ENCODE data around the gene COL5A1.

COL5A1 gene

GRCh38 chr9:134694368-134694665, 52.7 kb downstream of the COL5A1 start:
- Histone ChIP-seq H2AFZ (ENCODE audit: low read length, unreplicated experiment) (no peak overlapping the region), H3K36me3 (ENCODE audit: insufficient read depth, low read length) (peaks cover 12% of the 10 kb centered on the region; the same call in 1 of the 2 replicates), H3K27me3 (ENCODE audit: insufficient read depth, low read length) (no peaks in the 10 kb centered on the region), H3K79me2 (ENCODE audit: control insufficient read depth, insufficient read depth, low read length, unreplicated experiment) (peaks cover 90% of the 10 kb centered on the region), H3K4me1 (ENCODE audit: control insufficient read depth, insufficient read depth, low read length, unreplicated experiment) (peaks cover 4% of the 10 kb centered on the region), H3K27ac (ENCODE audit: low read depth, low read length) (no peak overlapping the region), H3K4me3 (ENCODE audit: low read depth, low read length) (no peak overlapping the region)

GRCh38 chr9:134694714-134695113, 53.1 kb downstream of the COL5A1 start:
- no peak overlapping the region for H2AFZ ChIP-seq (ENCODE audit: low read length, unreplicated experiment)
- H3K36me3 ChIP-seq (ENCODE audit: insufficient read depth, low read length) = peaks cover 12% of the 10 kb centered on the region; the same call in 1 of the 2 replicates
- H3K4me3 ChIP-seq (ENCODE audit: low read depth, low read length) = no peak overlapping the region
- H3K27ac ChIP-seq (ENCODE audit: low read depth, low read length) = no peak overlapping the region
- peaks cover 4% of the 10 kb centered on the region for H3K4me1 ChIP-seq (ENCODE audit: control insufficient read depth, insufficient read depth, low read length, unreplicated experiment)
- H3K27me3 ChIP-seq (ENCODE audit: insufficient read depth, low read length) = no peaks in the 10 kb centered on the region
- H3K79me2 ChIP-seq (ENCODE audit: control insufficient read depth, insufficient read depth, low read length, unreplicated experiment) = peaks cover 90% of the 10 kb centered on the region

GRCh38 chr9:134695144-134695543, 53.5 kb downstream of the COL5A1 start:
- Histone ChIP-seq H3K27me3 (ENCODE audit: insufficient read depth, low read length) (no peaks in the 10 kb centered on the region), H3K4me1 (ENCODE audit: control insufficient read depth, insufficient read depth, low read length, unreplicated experiment) (peaks cover 4% of the 10 kb centered on the region), H3K4me3 (ENCODE audit: low read depth, low read length) (no peak overlapping the region), H3K36me3 (ENCODE audit: insufficient read depth, low read length) (peaks cover 16% of the 10 kb centered on the region; the same call in 1 of the 2 replicates), H2AFZ (ENCODE audit: low read length, unreplicated experiment) (no peak overlapping the region), H3K27ac (ENCODE audit: low read depth, low read length) (no peak overlapping the region), H3K79me2 (ENCODE audit: control insufficient read depth, insufficient read depth, low read length, unreplicated experiment) (peaks cover 88% of the 10 kb centered on the region)

- Histone ChIP-seq H3K79me2 (ENCODE audit: control insufficient read depth, insufficient read depth, low read length, unreplicated experiment) (peaks cover 87% of the 10 kb centered on the region), H2AFZ (ENCODE audit: low read length, unreplicated experiment) (no peak overlapping the region), H3K27ac (ENCODE audit: low read depth, low read length) (no peak overlapping the region), H3K36me3 (ENCODE audit: insufficient read depth, low read length) (peaks cover 27% of the 10 kb centered on the region; the same call in 1 of the 2 replicates), H3K4me1 (ENCODE audit: control insufficient read depth, insufficient read depth, low read length, unreplicated experiment) (peaks cover 4% of the 10 kb centered on the region), H3K27me3 (ENCODE audit: insufficient read depth, low read length) (no peaks in the 10 kb centered on the region), H3K4me3 (ENCODE audit: low read depth, low read length) (no peak overlapping the region)
Measured at GRCh38 chr9:134696433-134696832, 54.8 kb downstream of the COL5A1 start.

- Histone ChIP-seq H3K4me3 (ENCODE audit: low read depth, low read length) (no peak overlapping the region), H3K27me3 (ENCODE audit: insufficient read depth, low read length) (no peaks in the 10 kb centered on the region), H3K4me1 (ENCODE audit: control insufficient read depth, insufficient read depth, low read length, unreplicated experiment) (peaks cover 4% of the 10 kb centered on the region), H3K36me3 (ENCODE audit: insufficient read depth, low read length) (peaks cover 25% of the 10 kb centered on the region), H3K27ac (ENCODE audit: low read depth, low read length) (peak overlapping the region; percentile 34; the same call in 1 of the 2 replicates), H3K79me2 (ENCODE audit: control insufficient read depth, insufficient read depth, low read length, unreplicated experiment) (peaks cover 89% of the 10 kb centered on the region), H2AFZ (ENCODE audit: low read length, unreplicated experiment) (no peak overlapping the region)
Measured at GRCh38 chr9:134698111-134698510, 56.5 kb downstream of the COL5A1 start.

- H3K27ac ChIP-seq (ENCODE audit: low read depth, low read length) = no peak overlapping the region
- H2AFZ ChIP-seq (ENCODE audit: low read length, unreplicated experiment) = no peak overlapping the region
- no peak overlapping the region for H3K4me3 ChIP-seq (ENCODE audit: low read depth, low read length)
- peaks cover 4% of the 10 kb centered on the region for H3K4me1 ChIP-seq (ENCODE audit: control insufficient read depth, insufficient read depth, low read length, unreplicated experiment)
- peaks cover 25% of the 10 kb centered on the region for H3K36me3 ChIP-seq (ENCODE audit: insufficient read depth, low read length)
- H3K27me3 ChIP-seq (ENCODE audit: insufficient read depth, low read length) = no peaks in the 10 kb centered on the region
- peaks cover 85% of the 10 kb centered on the region for H3K79me2 ChIP-seq (ENCODE audit: control insufficient read depth, insufficient read depth, low read length, unreplicated experiment)
Measured at GRCh38 chr9:134698587-134699342, 57.2 kb downstream of the COL5A1 start.

- Histone ChIP-seq H3K27ac (ENCODE audit: low read depth, low read length) (no peak overlapping the region), H3K4me3 (ENCODE audit: low read depth, low read length) (no peak overlapping the region), H3K79me2 (ENCODE audit: control insufficient read depth, insufficient read depth, low read length, unreplicated experiment) (peaks cover 85% of the 10 kb centered on the region), H3K27me3 (ENCODE audit: insufficient read depth, low read length) (no peaks in the 10 kb centered on the region), H2AFZ (ENCODE audit: low read length, unreplicated experiment) (no peak overlapping the region), H3K36me3 (ENCODE audit: insufficient read depth, low read length) (peaks cover 25% of the 10 kb centered on the region), H3K4me1 (ENCODE audit: control insufficient read depth, insufficient read depth, low read length, unreplicated experiment) (peaks cover 4% of the 10 kb centered on the region)
Measured at GRCh38 chr9:134699343-134699740, 57.7 kb downstream of the COL5A1 start.

- Histone ChIP-seq H3K36me3 (ENCODE audit: insufficient read depth, low read length) (peaks cover 31% of the 10 kb centered on the region), H3K4me3 (ENCODE audit: low read depth, low read length) (no peak overlapping the region), H3K4me1 (ENCODE audit: control insufficient read depth, insufficient read depth, low read length, unreplicated experiment) (peaks cover 4% of the 10 kb centered on the region), H2AFZ (ENCODE audit: low read length, unreplicated experiment) (no peak overlapping the region), H3K27me3 (ENCODE audit: insufficient read depth, low read length) (no peaks in the 10 kb centered on the region), H3K27ac (ENCODE audit: low read depth, low read length) (no peak overlapping the region), H3K79me2 (ENCODE audit: control insufficient read depth, insufficient read depth, low read length, unreplicated experiment) (peaks cover 79% of the 10 kb centered on the region)
Measured at GRCh38 chr9:134700636-134701350, 59.2 kb downstream of the COL5A1 start.

GRCh38 chr9:134701581-134702259, 60.1 kb downstream of the COL5A1 start:
- peaks cover 31% of the 10 kb centered on the region for H3K36me3 ChIP-seq (ENCODE audit: insufficient read depth, low read length)
- no peak overlapping the region for H2AFZ ChIP-seq (ENCODE audit: low read length, unreplicated experiment)
- no peak overlapping the region for H3K4me3 ChIP-seq (ENCODE audit: low read depth, low read length)
- no peak overlapping the region for H3K27ac ChIP-seq (ENCODE audit: low read depth, low read length)
- H3K27me3 ChIP-seq (ENCODE audit: insufficient read depth, low read length) = no peaks in the 10 kb centered on the region
- H3K4me1 ChIP-seq (ENCODE audit: control insufficient read depth, insufficient read depth, low read length, unreplicated experiment) = peaks cover 12% of the 10 kb centered on the region
- H3K79me2 ChIP-seq (ENCODE audit: control insufficient read depth, insufficient read depth, low read length, unreplicated experiment) = peaks cover 82% of the 10 kb centered on the region

GRCh38 chr9:134702291-134702690, 60.7 kb downstream of the COL5A1 start:
- Histone ChIP-seq H3K36me3 (ENCODE audit: insufficient read depth, low read length) (peaks cover 31% of the 10 kb centered on the region), H3K79me2 (ENCODE audit: control insufficient read depth, insufficient read depth, low read length, unreplicated experiment) (peaks cover 80% of the 10 kb centered on the region), H3K27ac (ENCODE audit: low read depth, low read length) (no peak overlapping the region), H3K4me3 (ENCODE audit: low read depth, low read length) (no peak overlapping the region), H2AFZ (ENCODE audit: low read length, unreplicated experiment) (no peak overlapping the region), H3K27me3 (ENCODE audit: insufficient read depth, low read length) (no peaks in the 10 kb centered on the region), H3K4me1 (ENCODE audit: control insufficient read depth, insufficient read depth, low read length, unreplicated experiment) (peaks cover 17% of the 10 kb centered on the region)

Measured in ACC112 (cell line).